LHCN-M2 (cell line): ENCODE measurements around the gene ERCC2. TPM values are rescaled to one million over a fixed set of nuclear protein-coding genes. Genes with fewer than 3 reads are reported as not detected.

Experiments
- DNase-seq: peaks from one replicate; pipeline ENCODE4 v3.0.0-alpha.2; 2012; ENCODE audit warnings: low read depth
- total RNA-seq: library from RNA; depleted of rRNA; stranded (reverse); fragments of >200 nt; gene quantifications from 2 replicates; pipeline ENCODE4 v1.2.3, GENCODE V29; 2014; rRNA removed

ERCC2 gene
- total RNA-seq, 1 experiment from 2014 or later, result 30.6 TPM

GRCh38 chr19:45304141-45304926 is 66.0 kb downstream of the ERCC2 start:
- DNase-seq, result no peak

GRCh38 chr19:45303269-45304060 is 66.9 kb downstream of the ERCC2 start:
- no peak for DNase-seq

- DNase-seq, result no peak
These were observed 68.0 kb downstream of the ERCC2 start for GRCh38 chr19:45302416-45302815.

Other genes starting within 250 kb of the ERCC2 start
- gene NKPD1, start 209.6 kb downstream of the ERCC2 start, total RNA-seq, result 0.06 TPM in 1 of 2 replicates, not detected in the other
- gene TRAPPC6A, start 192.3 kb downstream of the ERCC2 start, total RNA-seq, result 5.3 and 10.4 TPM in 2 replicates
- gene BLOC1S3, start 191.8 kb downstream of the ERCC2 start, total RNA-seq, result 5.9 and 7.1 TPM in 2 replicates
- not detected in 2 replicates for gene EXOC3L2, start 125.2 kb downstream of the ERCC2 start, total RNA-seq
- 11.0 and 15.5 TPM in 2 replicates for gene MARK4, start 119.3 kb downstream of the ERCC2 start, total RNA-seq
- gene CKM, start 47.7 kb downstream of the ERCC2 start, total RNA-seq, result not detected in 2 replicates
- not detected in 2 replicates for gene KLC3, start 29.8 kb downstream of the ERCC2 start, total RNA-seq
- 0.64 and 0.92 TPM in 2 replicates for gene PPP1R13L, start 34.5 kb upstream of the ERCC2 start, total RNA-seq
- gene POLR1G, start 36.1 kb upstream of the ERCC2 start, total RNA-seq, result 21.4 and 24.6 TPM in 2 replicates
- 132 and 148 TPM in 2 replicates for gene ERCC1, start 53.3 kb upstream of the ERCC2 start, total RNA-seq
- 0.32 and 0.34 TPM in 2 replicates for gene FOSB, start 97.4 kb upstream of the ERCC2 start, total RNA-seq
- 22.9 and 39.7 TPM in 2 replicates for gene RTN2, start 126.5 kb upstream of the ERCC2 start, total RNA-seq
- gene PPM1N, start 127.9 kb upstream of the ERCC2 start, total RNA-seq, result 1.7 and 2.4 TPM in 2 replicates
- gene VASP, start 136.9 kb upstream of the ERCC2 start, total RNA-seq, result 102 and 127 TPM in 2 replicates
- 13.7 and 18.2 TPM in 2 replicates for gene OPA3, start 214.2 kb upstream of the ERCC2 start, total RNA-seq
- not detected in 2 replicates for gene GPR4, start 231.6 kb upstream of the ERCC2 start, total RNA-seq